GM12878 (cell line): ENCODE results near the gene ALOX12B. TPM values are rescaled to one million over a fixed set of nuclear protein-coding genes. Genes with fewer than 3 reads are reported as not detected.

Source experiments
- ATAC-seq: fragments of 200-7000 bp; cut with Tn5 transposase; 3 replicates; pipeline ENCODE4 v1.9.1; 2020; ENCODE audit warnings: mild to moderate bottlenecking, moderate library complexity
- BruUV-seq: library from RNA; stranded (reverse); fragments of 400-500 nt; replicated peaks from 2 replicates; lab custom pipeline; 2021; lab: Mats Ljungman, UMichigan
- CTCF ChIA-PET: fragments of 300-600 bp; sonication (Branson Sonifier 250); formaldehyde crosslinking; extraction: SDS; loops from one replicate; lab custom pipeline; 2021; ENCODE audit warnings: inconsistent platforms; lab: Yijun Ruan, JAX
- POLR2A ChIA-PET: fragments of 350-600 bp; formaldehyde crosslinking; extraction: SDS; loops from one replicate; lab custom pipeline; 2021; ENCODE audit warnings: inconsistent platforms; lab: Charles Lee
- RAD21 ChIA-PET: fragments of 300-600 bp; sonication (Branson Sonifier 250); formaldehyde crosslinking; loops from one replicate; lab custom pipeline; 2023; ENCODE audit warnings: antibody characterized with exemption; ENCODE audit not compliant: unreplicated experiment; lab: Charles Lee
- SMC1A ChIA-PET: fragments of 300-600 bp; sonication (Branson Sonifier 250); formaldehyde crosslinking; loops from one replicate; lab custom pipeline; 2023; ENCODE audit not compliant: unreplicated experiment, uncharacterized antibody; lab: Charles Lee
- DNase-seq: peaks from one replicate; pipeline ENCODE4 v3.0.0-alpha.2; 2011; ENCODE audit warnings: low read depth, low spot score
- FAIRE-seq: peaks from 3 replicates; lab custom pipeline; 2011; peaks lifted over from hg19 to GRCh38; lab: Jason Lieb, UNC
- H2AFZ ChIP-seq: 2 replicates; pipeline ENCODE4 v1.6.0; 2011; ENCODE audit warnings: low read depth, low read length, control low read depth; ENCODE audit not compliant: control insufficient read depth
- H3K27ac ChIP-seq: 2 replicates; pipeline ENCODE4 v1.5.1; 2011; ENCODE audit warnings: control low read depth; ENCODE audit not compliant: control insufficient read depth, insufficient read depth
- H3K27me3 ChIP-seq, 2 experiments: replicated peaks in 1 of 2; 2 replicates each; pipeline versions ENCODE4 v1.6.0 to v1.6.1; 2011; ENCODE audit warnings: low read length in 1 of 2; ENCODE audit not compliant: control insufficient read depth in 2 of 2, insufficient read depth in 2 of 2
- H3K36me3 ChIP-seq, 2 experiments: 2 replicates each; pipeline ENCODE4 v1.5.1; 2011; ENCODE audit warnings: low read length in 1 of 2; ENCODE audit not compliant: control insufficient read depth in 2 of 2, insufficient read depth in 2 of 2
- H3K4me1 ChIP-seq: 2 replicates; pipeline ENCODE4 v1.6.1; 2011; ENCODE audit warnings: mild to moderate bottlenecking, low read length, moderate library complexity, mixed read lengths; ENCODE audit not compliant: control insufficient read depth, insufficient read depth
- H3K4me2 ChIP-seq: 2 replicates; pipeline ENCODE4 v1.6.0; 2011; ENCODE audit warnings: control low read depth; ENCODE audit not compliant: control insufficient read depth, insufficient read depth
- H3K4me3 ChIP-seq: fragments of 200-600 bp; sonication (generic); 2 replicates; pipeline ENCODE4 v1.5.1; 2016
- H3K79me2 ChIP-seq: 2 replicates; pipeline ENCODE4 v1.6.0; 2011; ENCODE audit warnings: low read length; ENCODE audit not compliant: control insufficient read depth, insufficient read depth
- H3K9ac ChIP-seq: 2 replicates; pipeline ENCODE4 v1.8.0; 2011; ENCODE audit warnings: low read length, control low read depth, mixed read lengths; ENCODE audit not compliant: control insufficient read depth, insufficient read depth
- H3K9me3 ChIP-seq: replicated peaks from 3 replicates; pipeline ENCODE4 v1.5.1; 2011; ENCODE audit warnings: mild to moderate bottlenecking, low read length; ENCODE audit not compliant: control insufficient read depth, insufficient read depth
- H4K20me1 ChIP-seq: 2 replicates; pipeline ENCODE4 v1.6.0; 2011; ENCODE audit not compliant: control insufficient read depth, insufficient read depth
- BHLHE40 ChIP-seq, 2 experiments: fragments of 450-650 bp in 1 of 2; IDR thresholded peaks; 2 replicates each; pipeline ENCODE4 v1.6.1; 2011 to 2017; ENCODE audit warnings: low read depth in 2 of 2, borderline replicate concordance in 1 of 2, improper control_type of control experiment in 1 of 2, low read length in 1 of 2, mild to moderate bottlenecking in 1 of 2
- CBX3 ChIP-seq: fragments of 200-600 bp; sonication (generic); IDR thresholded peaks from 2 replicates; pipeline ENCODE4 v1.6.1; 2016; ENCODE audit warnings: low read depth, borderline replicate concordance
- HCFC1 ChIP-seq: fragments of 150-350 bp; IDR thresholded peaks from 2 replicates; pipeline ENCODE4 v1.6.1; 2014; ENCODE audit warnings: low read length
- HSF1 ChIP-seq: fragments of 150-350 bp; IDR thresholded peaks from 2 replicates; pipeline ENCODE4 v1.6.1; 2014; ENCODE audit warnings: mild to moderate bottlenecking, low read depth, low read length
- IKZF2 ChIP-seq, 2 experiments: fragments of 450-650 bp; IDR thresholded peaks; 2 replicates each; pipeline ENCODE4 v1.6.1; 2017; ENCODE audit warnings: mild to moderate bottlenecking in 2 of 2, moderate library complexity in 2 of 2
- JUND ChIP-seq: IDR thresholded peaks from 2 replicates; pipeline ENCODE4 v1.6.1; 2012; ENCODE audit warnings: low read depth, mild to moderate bottlenecking, low read length, improper control_type of control experiment, moderate library complexity
- MLLT1 ChIP-seq: fragments of 450-650 bp; IDR thresholded peaks from 2 replicates; pipeline ENCODE4 v1.6.1; 2016; ENCODE audit warnings: mild to moderate bottlenecking
- NR2C1 ChIP-seq: fragments of 450-650 bp; IDR thresholded peaks from 2 replicates; pipeline ENCODE4 v1.6.1; 2017; ENCODE audit warnings: antibody characterized with exemption, mild to moderate bottlenecking, moderate library complexity
- NR2F1 ChIP-seq: fragments of 450-650 bp; conservative IDR thresholded peaks from 2 replicates; pipeline ENCODE4 v1.6.1; 2017; ENCODE audit warnings: mild to moderate bottlenecking
- SMAD1 ChIP-seq: fragments of 450-650 bp; IDR thresholded peaks from 2 replicates; pipeline ENCODE4 v1.6.1; 2018; ENCODE audit warnings: mild to moderate bottlenecking, low read depth; ENCODE audit not compliant: partially characterized antibody
- SMC3 ChIP-seq: IDR thresholded peaks from 2 replicates; pipeline ENCODE4 v1.6.1; 2011; ENCODE audit warnings: low read length, improper control_type of control experiment, borderline replicate concordance
- STAT3 ChIP-seq: IDR thresholded peaks from 2 replicates; pipeline ENCODE4 v1.6.1; 2011; ENCODE audit warnings: low read depth, low read length, improper control_type of control experiment
- TCF12 ChIP-seq: IDR thresholded peaks from 2 replicates; pipeline ENCODE4 v1.6.1; 2011; ENCODE audit warnings: low read depth, mild to moderate bottlenecking, low read length
- WGBS: methylation state at CpG from one replicate; pipeline ENCODE4 v1.1.6; 2016; ENCODE audit warnings: low lambda C conversion rate; ENCODE audit not compliant: insufficient replicate concordance, insufficient coverage; ENCODE audit errors: missing lambda C conversion rate; 5-methylcytosine and 5-hydroxymethylcytosine counted together
- in situ Hi-C: fragments of 300-500 bp; cut with MboI; formaldehyde crosslinking; loops from 9 replicates; pipeline ENCODE4 v1.14.3; 2018; ENCODE audit warnings: mixed read lengths
- intact Hi-C: fragments of 100-400 bp; cut with micrococcal nuclease; formaldehyde crosslinking; loops from one replicate; pipeline ENCODE4 v1.14.2; 2022; ENCODE audit not compliant: unreplicated experiment
- polyA plus RNA-seq, 11 experiments: library from polyadenylated mRNA; depleted of rRNA in 4 of 11; unstranded in 6 of 11; stranded (reverse) in 5 of 11; fragments of >200 nt; fragmentation: Nextera tagmentation in 4 of 11; fragmentation: Illumina TruSeq in 1 of 11; extraction: Ambion mirVana in 4 of 11; extraction: Trizol in 1 of 11; gene quantifications; 1 replicate in 1 of 11; 2 replicates in 10 of 11; pipeline versions ENCODE4 v1.2.1 to v1.2.3, GENCODE V29; 2011 to 2016; ENCODE audit warnings: inconsistent platforms in 2 of 11, missing spikeins in 2 of 11, low read depth in 1 of 11
- total RNA-seq, 4 experiments: library from RNA; depleted of rRNA in 3 of 4; stranded (reverse); fragments of >200 nt in 3 of 4; fragmentation: Illumina TruSeq in 1 of 4; extraction: Trizol in 1 of 4; gene quantifications; 2 replicates each; pipeline versions ENCODE4 v1.2.1 to v1.2.3, GENCODE V29; 2013 to 2021

The ALOX12B gene
- total and polyA plus RNA-seq, 10 of the 15 experiments (the other 5 are each of a cell fraction or from before 2014, with no cell fraction given) = 0.17 to 0.54 TPM; not detected in 8

- Histone ChIP-seq H3K79me2 (no peaks in the 10 kb centered on the region), H3K4me1 (peaks cover 36% of the 10 kb centered on the region), H3K36me3 (no peaks in the 10 kb centered on the region), H3K4me2 (peak within 1 kb of the TSS; percentile 94), H2AFZ (peak within 1 kb of the TSS; percentile 59), H3K4me3 (peak within 1 kb of the TSS; percentile 99), H3K9ac (peak within 1 kb of the TSS; percentile 53), H4K20me1 (no peaks in the 10 kb centered on the region), H3K27me3 (peaks cover 5 to 9% of the 10 kb centered on the region in 2 experiments)
- ChIA-PET RAD21 (interaction anchor here (0.6 to 2.6 kb wide), 6 partner anchors 14 to 98 kb away, joined by 3 to 16 read pairs (median 6); no protein-coding TSS in a partner anchor), POLR2A (interaction anchor here (0.7 to 3.9 kb wide), 6 partner anchors 10 to 63 kb away, joined by 3 to 19 read pairs (median 10); partner anchors contain the start of gene PER1), CTCF (interaction anchor here (0.9 to 3.7 kb wide), 7 partner anchors 8 to 172 kb away, joined by 3 to 46 read pairs (median 4); partner anchors contain the start of gene SLC25A35)
- WGBS = 1% methylated on average over 28 of the region's 29 CpGs
- DNase-seq (no peak), FAIRE-seq (no peak), ATAC-seq (no peak)
- no TSS peak for BruUV-seq
- in situ Hi-C loops = no loop called here
- TF ChIP-seq NR2C1 (no peak), SMAD1 (no peak), NR2F1 (peak; percentile 39; the same call in 1 of the 2 replicates), SMC3 (no peak), IKZF2 (IDR thresholded peaks at IDR 0.05) (0 out of 4 replicates have a peak, but pooled peaks of 1 of the 2 experiments have one; percentile 9), HSF1 (no peak), TCF12 (no peak), JUND (no peak), STAT3 (no peak), HCFC1 (no peak), CBX3 (no peak), BHLHE40 (IDR thresholded peaks at IDR 0.05; ENCODE audit: borderline replicate concordance in 1 of 2, low read depth in 2 of 2, low read length in 1 of 2) (peak in 1 of 2 experiments; percentile 17; a peak in 1 of 4 replicates), MLLT1 (no peak)
- TF ChIP-seq, all 136 proteins: peak for 3
- SMC1A ChIA-PET = interaction anchor here (0.9 to 3.8 kb wide), 8 partner anchors 11 to 437 kb away, joined by 3 to 21 read pairs (median 4); partner anchors contain the start of gene TP53
- intact Hi-C loops = loop anchor here (5.0 kb wide), 1 partner anchor 173 kb away; the partner anchor contains the start of gene SLC25A35
- H3K27ac ChIP-seq = no peak within 1 kb of the TSS; the same call in 1 of the 2 replicates
- no peaks in the 10 kb centered on the region for H3K9me3 ChIP-seq
Observed at GRCh38 chr17:8123695-8124349, 36.3 kb upstream of the ALOX12B start, which contains the start of gene HES7. Gene HES7 (minus strand): TSS chr17:8124106. CDS start chr17:8124084, 22 bp downstream.
